Body of pancreas (tissue), 4 donors: ENCODE measurements around the gene NCOR2. TPM values are rescaled to one million over a fixed set of nuclear protein-coding genes. Genes with fewer than 3 reads are reported as not detected.

Experiments used
- ATAC-seq: fragments of 150-250 bp; one replicate; pipeline ENCODE4 v1.9.1; 2016
- DNase-seq, 4 donors: peaks; one replicate each; pipeline ENCODE4 v3.0.0-alpha.2; 2019
- H3K27ac ChIP-seq, 4 donors: fragments of 200-600 bp; sonication (generic); 1 replicate in 3 of 4; 2 replicates in 1 of 4; pipeline versions ENCODE4 v1.5.1 to v1.6.1; 2016 to 2019; ENCODE audit warnings: mild to moderate bottlenecking in 1 of 4, mixed read lengths in 1 of 4, moderate library complexity in 1 of 4
- H3K27me3 ChIP-seq, 2 donors: fragments of 200-600 bp; sonication (generic); one replicate each; pipeline ENCODE4 v1.6.0; 2016; ENCODE audit warnings: mild to moderate bottlenecking in 1 of 2
- H3K36me3 ChIP-seq, 2 donors: fragments of 200-600 bp; sonication (generic); replicated peaks in 1 of 2; 2 replicates each; pipeline ENCODE4 v1.5.1; 2016; ENCODE audit warnings: low read depth in 2 of 2; ENCODE audit not compliant: insufficient read depth in 1 of 2
- H3K4me1 ChIP-seq: fragments of 200-600 bp; sonication (generic); one replicate; pipeline ENCODE4 v1.6.0; 2016
- H3K4me3 ChIP-seq, 2 donors: fragments of 200-600 bp; sonication (generic); 1 replicate in 1 of 2; 2 replicates in 1 of 2; pipeline ENCODE4 v1.5.1; 2016 to 2019
- H3K9me3 ChIP-seq, 3 donors: fragments of 200-600 bp; sonication (generic); 1 replicate in 2 of 3; 2 replicates in 1 of 3; pipeline ENCODE4 v1.5.1; 2016
- POLR2A ChIP-seq, 3 donors: fragments of 450-650 bp; IDR thresholded peaks; one replicate each; pipeline ENCODE4 v1.6.1; 2016; ENCODE audit warnings: antibody characterized with exemption in 3 of 3, mild to moderate bottlenecking in 2 of 3
- WGBS, 2 donors: methylation state at CpG; one replicate each; pipeline ENCODE4 v1.1.5; 2017; 5-methylcytosine and 5-hydroxymethylcytosine counted together
- intact Hi-C: fragments of 100-400 bp; cut with DNase I; formaldehyde crosslinking; loops from one replicate; pipeline ENCODE4 v1.15.1; 2023
- total RNA-seq, 2 donors: library from RNA; depleted of rRNA; stranded (reverse); fragments of >200 nt; gene quantifications; one replicate each; pipeline ENCODE4 v1.1.0, GENCODE V29; 2016
- TF ChIP-seq, protein P1 (sequence below), 7 experiments: fragments of 450-650 bp in 4 of 7; fragments of 200-600 bp in 3 of 7; sonication (generic) in 3 of 7; IDR thresholded peaks; one replicate each; pipeline ENCODE4 v1.5.1; 2016 to 2019; ENCODE audit warnings: antibody characterized with exemption in 7 of 7

The NCOR2 gene
- total RNA-seq, result 100 to 1,000 TPM in 1 of 2 donors, 10 to 100 TPM in 1; 53.7 to 397 TPM

DNA sequence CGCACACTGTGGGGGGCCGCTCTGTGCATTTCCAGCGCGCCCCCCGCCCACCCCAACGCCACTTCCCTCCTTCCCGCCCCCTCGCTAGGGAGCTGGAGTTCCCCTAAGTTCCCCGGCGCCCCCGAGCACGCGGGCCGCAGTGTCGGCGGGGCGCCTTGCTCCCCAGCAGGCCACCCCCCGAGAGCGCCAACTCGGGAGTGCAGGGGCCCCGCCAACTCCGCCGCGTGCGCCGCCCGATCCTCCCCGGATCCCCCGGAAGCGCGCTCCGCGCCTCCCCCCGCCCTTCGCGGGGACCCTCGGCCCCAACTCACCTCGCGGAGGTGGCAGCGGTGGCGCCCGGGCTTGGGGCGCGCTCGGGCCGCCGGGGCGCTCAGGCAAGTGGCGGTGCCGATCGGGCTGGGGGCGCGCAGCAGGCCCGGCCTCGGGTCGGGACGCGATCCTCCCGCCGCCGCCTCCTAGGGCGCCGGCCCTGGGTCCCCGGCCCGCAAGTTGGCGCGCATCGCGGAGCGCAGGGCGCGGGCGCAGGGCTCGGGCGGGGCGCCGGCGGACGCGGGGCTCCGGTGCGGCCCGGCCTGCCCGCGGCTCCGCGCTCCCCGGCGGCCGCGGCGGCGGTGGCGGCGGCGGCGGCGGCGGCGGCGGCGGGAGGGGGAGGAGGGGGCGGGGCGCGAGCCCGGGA lies at the start of gene NCOR2:
Gene NCOR2 (minus strand): TSS at position 616 of the 676 bp plus-strand sequence. CDS start 72,361 bp downstream, outside the sequence.
- intact Hi-C loops, result loop anchor here (5.0 kb wide), 1 partner anchor 40 kb away; no protein-coding TSS in a partner anchor
- Histone ChIP-seq H3K27ac (peak within 1 kb of the TSS; percentile 68 to 97 (median 94)), H3K36me3 (no peaks in the 10 kb centered on the region), H3K9me3 (no peaks in the 10 kb centered on the region), H3K4me1 (peaks cover 53% of the 10 kb centered on the region), H3K4me3 (peak within 1 kb of the TSS; percentile 74 to 94), H3K27me3 (no peaks in the 10 kb centered on the region)
- ATAC-seq (peak; percentile 20), DNase-seq (peak in 1 of 4 donors; percentile 35)
- 2% methylated on average over 60 of the region's 106 CpGs; no CpG with 5 or more reads in 1 of the 2 donors for WGBS, 2 donors
- TF ChIP-seq POLR2A (IDR thresholded peaks at IDR 0.05), result no peak
- TF ChIP-seq, protein P1, sequence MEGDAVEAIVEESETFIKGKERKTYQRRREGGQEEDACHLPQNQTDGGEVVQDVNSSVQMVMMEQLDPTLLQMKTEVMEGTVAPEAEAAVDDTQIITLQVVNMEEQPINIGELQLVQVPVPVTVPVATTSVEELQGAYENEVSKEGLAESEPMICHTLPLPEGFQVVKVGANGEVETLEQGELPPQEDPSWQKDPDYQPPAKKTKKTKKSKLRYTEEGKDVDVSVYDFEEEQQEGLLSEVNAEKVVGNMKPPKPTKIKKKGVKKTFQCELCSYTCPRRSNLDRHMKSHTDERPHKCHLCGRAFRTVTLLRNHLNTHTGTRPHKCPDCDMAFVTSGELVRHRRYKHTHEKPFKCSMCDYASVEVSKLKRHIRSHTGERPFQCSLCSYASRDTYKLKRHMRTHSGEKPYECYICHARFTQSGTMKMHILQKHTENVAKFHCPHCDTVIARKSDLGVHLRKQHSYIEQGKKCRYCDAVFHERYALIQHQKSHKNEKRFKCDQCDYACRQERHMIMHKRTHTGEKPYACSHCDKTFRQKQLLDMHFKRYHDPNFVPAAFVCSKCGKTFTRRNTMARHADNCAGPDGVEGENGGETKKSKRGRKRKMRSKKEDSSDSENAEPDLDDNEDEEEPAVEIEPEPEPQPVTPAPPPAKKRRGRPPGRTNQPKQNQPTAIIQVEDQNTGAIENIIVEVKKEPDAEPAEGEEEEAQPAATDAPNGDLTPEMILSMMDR (IDR thresholded peaks at IDR 0.05), result no peak

DNA sequence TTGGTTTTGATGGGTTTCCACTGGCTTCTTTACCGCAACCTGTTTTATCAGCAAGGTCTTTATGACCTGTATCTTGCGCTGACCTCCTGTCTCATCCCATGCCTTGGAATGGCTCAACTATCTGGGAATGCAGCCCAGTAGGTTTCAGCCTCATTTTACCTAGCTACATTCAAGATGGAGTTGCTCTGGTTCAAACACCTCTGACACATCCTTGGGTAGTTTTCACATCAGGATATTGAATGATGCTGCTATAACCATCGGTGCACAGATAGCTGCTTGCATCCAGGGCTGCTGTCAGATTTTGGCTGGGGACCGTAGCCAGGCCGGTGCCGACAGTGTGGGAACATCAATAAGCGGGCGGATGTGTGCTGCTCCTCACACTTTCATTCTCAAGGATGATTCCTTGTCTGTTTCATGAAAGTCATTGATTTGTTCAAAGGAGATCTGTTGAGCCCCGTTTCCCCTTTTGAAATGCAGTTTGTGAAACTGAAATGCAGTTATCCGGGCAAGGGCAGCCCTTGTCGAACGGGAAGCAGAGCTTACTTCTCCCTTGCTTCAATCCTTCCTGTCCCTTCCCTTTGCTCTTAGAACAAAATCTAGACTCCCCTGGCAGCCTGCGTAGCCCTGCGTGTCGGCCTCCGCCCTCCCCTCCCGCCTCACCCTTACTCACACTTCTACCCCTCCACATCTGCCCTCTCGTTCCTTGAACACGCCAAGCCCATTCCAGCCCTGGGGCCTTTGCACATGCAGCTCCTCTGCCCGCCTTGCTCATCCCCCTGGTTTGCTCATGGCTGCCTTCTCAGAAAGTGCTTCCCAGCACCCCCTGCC lies 49.2 kb upstream of the NCOR2 start:
- ATAC-seq (no peak), DNase-seq (no peak)
- intact Hi-C loops, result no loop called here
- H3K27me3 ChIP-seq, result no peaks in the 10 kb centered on the region
- no peak for TF ChIP-seq POLR2A (IDR thresholded peaks at IDR 0.05)
- TF ChIP-seq, protein P1 (IDR thresholded peaks at IDR 0.05), result no peak
- H3K27ac ChIP-seq, result no peak overlapping the region
- H3K4me3 ChIP-seq, result no peak overlapping the region
- no peaks in the 10 kb centered on the region for H3K36me3 ChIP-seq
- WGBS, 2 donors, result 72 to 85% methylated on average over 19 to 20 of the region's 20 CpGs
- H3K4me1 ChIP-seq, result peaks cover 20% of the 10 kb centered on the region
- H3K9me3 ChIP-seq, result no peaks in the 10 kb centered on the region

DNA sequence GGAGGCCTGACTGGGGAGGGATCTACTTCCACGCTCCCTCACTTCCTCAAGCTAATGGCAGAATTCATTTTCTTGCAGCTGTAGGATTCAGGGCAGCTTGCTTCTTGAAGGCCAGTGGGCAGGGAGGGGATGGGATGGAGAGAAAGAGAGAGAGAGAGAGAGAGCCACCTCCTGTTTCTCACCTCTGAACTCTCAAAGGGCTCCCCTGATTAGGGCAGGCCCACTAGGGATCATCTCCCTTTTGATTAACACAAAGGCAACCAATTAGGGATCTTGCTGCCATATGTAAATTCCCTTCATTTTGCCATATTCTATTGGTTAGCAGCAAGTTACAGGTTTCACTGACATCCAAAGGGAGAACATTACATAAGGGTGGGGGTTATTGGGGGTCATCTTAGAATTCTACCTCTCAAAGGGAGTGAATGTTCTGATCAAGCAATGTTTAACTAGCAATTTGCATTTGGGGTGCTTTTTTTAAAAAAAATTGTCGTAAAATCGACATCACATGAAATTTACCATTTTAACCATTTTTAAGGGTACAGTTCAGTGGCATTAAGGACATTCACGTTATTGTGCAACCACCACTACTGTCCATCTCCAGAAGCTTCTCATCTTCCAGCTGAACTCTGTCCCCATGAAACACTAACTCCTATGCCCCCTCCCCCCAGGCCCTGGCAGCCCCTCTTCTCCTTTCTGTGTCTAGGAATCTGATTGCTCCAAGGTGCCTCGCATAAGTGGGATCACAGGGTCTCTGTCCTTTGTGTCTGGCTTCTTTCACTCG lies 47.3 kb upstream of the NCOR2 start:
- Histone ChIP-seq H3K4me3 (no peak overlapping the region), H3K36me3 (no peaks in the 10 kb centered on the region), H3K27ac (no peak overlapping the region), H3K27me3 (no peaks in the 10 kb centered on the region), H3K4me1 (peaks cover 10% of the 10 kb centered on the region), H3K9me3 (no peaks in the 10 kb centered on the region)
- TF ChIP-seq POLR2A (IDR thresholded peaks at IDR 0.05), result no peak
- TF ChIP-seq, protein P1 (IDR thresholded peaks at IDR 0.05), result no peak
- no peak for ATAC-seq
- intact Hi-C loops, result no loop called here
- WGBS, 2 donors, result 86 to 90% methylated on average over 6 of the region's 6 CpGs
- DNase-seq, result no peak

- H3K27ac ChIP-seq, result no peak overlapping the region
- H3K36me3 ChIP-seq, result no peaks in the 10 kb centered on the region
- no peaks in the 10 kb centered on the region for H3K9me3 ChIP-seq
- DNase-seq (peak in 2 of 4 donors; percentile 29 to 35), ATAC-seq (no peak)
- TF ChIP-seq POLR2A (IDR thresholded peaks at IDR 0.05), result no peak
- TF ChIP-seq, protein P1 (IDR thresholded peaks at IDR 0.05), result no peak
- no peaks in the 10 kb centered on the region for H3K27me3 ChIP-seq
- peaks cover 25% of the 10 kb centered on the region for H3K4me1 ChIP-seq
- intact Hi-C loops, result no loop called here
- WGBS, 2 donors, result 59 to 63% methylated on average over 3 of the region's 3 CpGs
- no peak overlapping the region for H3K4me3 ChIP-seq
Measured at GRCh38 chr12:124613151-124613585, 45.8 kb upstream of the NCOR2 start.
